HG02610 (cell line): ENCODE results near the gene ZCCHC24.
A peak's percentile ranks its signal among the peaks of the same experiment; 100 is the strongest.

ENCODE experiments used
- ATAC-seq: cut with Tn5 transposase; IDR thresholded peaks from one replicate; pipeline ENCODE4 v1.9.1; 2021; ENCODE audit warnings: mild to moderate bottlenecking, moderate library complexity; ENCODE audit not compliant: unreplicated experiment

Gene ZCCHC24

DNA sequence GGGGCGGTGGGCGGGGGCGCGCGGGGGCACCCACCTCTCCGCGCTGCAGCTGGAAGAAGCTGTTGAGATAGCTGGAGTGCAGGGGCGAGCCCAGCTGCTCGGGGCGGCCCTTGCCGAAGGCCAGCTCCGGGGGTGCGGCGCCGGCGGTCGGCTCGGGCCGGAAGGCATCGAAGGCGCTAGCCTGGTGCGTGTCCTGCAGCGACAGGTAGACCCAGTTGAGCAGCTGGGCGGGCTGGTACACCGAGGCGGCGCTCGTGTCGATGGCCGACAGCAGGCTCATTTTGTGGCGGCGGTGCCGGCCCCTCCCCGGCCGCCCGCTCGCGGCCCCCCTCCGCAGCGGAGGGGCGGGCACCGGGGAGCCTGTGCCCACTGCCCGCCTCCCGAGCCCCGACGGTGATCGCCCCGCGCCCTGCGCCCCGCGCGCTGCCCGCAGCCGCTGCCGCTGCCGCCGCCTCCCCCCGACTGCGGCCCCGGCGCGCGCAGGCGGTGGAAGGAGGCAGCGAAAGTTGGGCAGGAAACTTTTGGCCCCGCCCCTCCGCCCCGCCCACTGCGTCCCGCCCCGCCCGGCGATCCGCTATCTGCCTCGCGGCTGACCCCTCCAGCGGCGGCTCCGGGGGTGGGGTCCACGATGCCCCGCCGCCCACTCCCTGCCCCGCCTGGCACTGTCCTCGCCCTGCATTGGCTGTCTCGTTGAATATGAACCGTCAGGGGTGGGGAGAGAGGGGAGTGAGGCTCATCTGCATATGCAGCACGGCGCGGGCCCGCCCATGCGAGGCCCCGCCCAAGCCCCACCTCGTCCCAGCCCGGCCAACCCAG lies at the start of gene ZCCHC24:
ZCCHC24 (minus strand) TSS at position 464 of the 816 bp plus-strand sequence; CDS start at position 280, 184 bp downstream.
- ATAC-seq = peak; percentile 97

DNA sequence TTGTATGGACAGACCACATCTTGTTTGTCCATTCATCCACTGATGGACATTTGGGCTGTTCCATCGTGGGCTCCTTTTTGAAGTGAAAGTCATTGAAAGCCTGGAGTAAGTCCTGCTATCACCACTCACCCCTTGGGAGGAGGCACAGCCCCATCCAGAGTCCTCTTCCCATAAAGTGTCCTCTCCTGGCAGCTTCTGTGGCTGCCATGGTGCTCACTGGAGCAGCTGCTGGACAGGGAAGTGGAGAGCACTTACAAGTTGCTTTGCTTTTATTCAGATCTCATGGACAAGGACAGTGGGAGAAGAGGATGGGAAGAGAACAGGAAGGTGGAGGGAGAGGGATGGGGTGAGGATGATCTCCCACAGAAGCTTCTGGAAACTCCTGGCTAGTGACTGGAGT lies 48.4 kb upstream of the ZCCHC24 start:
- no peak for ATAC-seq

DNA sequence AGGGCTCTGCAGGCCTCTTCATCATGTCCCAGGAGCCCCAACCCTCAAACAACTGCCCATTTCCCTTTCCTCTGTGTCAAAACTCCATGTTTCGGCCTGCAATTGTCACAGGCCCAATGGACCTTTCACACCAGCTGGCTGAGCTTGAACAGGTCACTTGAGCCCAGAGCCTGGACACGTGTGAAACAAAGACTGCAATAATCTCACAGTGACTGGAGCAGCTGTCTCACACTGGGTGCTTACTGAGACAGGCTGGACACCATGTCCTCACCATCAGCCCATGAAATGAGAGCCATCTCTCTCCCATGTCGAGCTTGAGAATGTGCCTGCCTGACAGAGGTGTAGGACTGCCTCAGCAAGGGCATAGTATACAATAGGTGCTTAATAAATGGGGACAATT lies 47.4 kb upstream of the ZCCHC24 start:
- no peak for ATAC-seq

DNA sequence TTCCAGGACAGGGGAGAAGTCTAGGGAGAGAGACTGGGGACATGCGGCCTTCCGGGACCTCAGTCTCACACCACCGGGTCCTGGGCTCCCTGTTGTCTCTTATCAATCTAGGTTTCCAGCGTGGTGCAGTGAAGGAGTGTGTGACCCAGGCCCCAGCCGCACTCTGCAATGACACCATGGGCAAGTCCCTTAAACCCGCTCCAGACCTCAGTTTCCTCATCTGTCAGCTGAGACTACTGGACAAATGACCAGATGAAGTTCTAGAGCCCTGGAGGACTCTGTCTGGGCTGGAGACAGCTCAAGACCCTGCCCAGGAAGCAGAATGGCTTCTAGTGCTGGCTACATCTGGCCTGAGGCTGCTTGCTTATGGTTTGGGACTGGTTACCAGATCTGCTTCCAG lies 46.8 kb upstream of the ZCCHC24 start:
- no peak for ATAC-seq

DNA sequence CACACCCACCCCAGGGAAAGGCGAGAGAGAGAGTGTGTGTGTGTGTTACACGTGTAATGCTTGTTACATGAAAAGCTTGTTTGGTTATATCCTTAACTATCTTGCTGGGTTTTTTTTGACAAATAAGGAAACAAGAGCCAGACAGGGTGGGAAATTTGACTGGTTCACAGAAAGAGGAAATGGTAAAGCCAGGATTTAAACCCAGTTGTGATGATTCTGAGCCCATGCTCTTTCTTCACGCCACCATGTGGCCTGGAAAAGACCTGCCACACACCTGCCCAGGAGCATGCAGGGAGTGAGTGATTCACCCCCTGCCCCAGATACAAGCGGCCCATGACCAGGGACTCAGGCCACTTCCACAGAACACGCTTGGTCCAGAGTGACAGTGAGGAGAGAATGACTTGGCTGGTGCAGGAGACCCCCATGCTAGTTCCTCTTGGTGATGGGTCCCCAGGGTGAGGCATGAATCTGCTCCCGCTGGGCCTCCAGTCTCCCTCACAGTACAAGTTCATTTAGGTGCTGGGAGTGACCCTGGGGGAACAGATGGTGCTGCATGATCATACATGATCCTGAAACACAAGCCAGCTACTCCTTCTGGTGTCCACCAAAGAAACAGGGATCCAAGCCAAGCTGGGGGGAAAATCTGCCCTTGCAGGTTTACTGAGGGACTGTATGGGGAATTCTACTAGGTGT lies 45.9 kb upstream of the ZCCHC24 start:
- ATAC-seq = peak; percentile 35

DNA sequence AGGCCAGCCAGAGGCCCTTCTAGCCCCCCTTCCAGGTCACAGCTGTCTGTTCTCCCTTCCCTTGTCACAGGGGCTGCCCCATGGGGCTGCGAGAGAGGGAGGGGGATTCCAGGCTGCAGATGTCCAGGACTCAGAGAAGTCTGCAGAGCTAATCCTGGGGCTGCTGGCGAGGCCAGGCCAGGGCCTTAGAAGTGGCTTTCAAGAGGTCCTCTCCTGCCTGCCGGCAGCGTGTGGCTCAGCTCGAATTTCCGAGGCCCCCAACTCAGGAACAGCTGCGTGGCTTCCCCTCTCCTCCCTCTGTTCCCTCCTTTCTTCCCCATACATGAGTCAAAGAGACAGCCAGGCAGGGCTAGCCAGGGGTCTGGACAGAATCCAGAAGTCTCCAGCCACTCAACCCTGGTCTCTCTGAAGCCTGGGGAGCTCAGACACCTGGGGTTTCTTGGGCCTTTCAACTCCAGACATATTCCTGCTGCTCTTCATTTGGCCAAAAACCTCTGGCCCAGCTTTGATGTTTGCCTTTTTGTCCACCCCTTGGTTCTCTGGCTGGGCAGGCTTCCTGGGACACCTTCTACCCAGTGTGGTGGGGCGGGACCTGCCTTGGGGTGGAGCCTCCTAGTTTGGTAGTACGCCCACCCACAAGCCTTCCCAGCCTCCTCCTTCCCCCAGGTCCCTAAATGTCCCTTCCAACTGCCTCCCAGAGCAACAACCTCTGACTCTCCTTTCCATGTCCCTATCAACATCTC lies 45.1 kb upstream of the ZCCHC24 start:
- ATAC-seq = peak; percentile 43

DNA sequence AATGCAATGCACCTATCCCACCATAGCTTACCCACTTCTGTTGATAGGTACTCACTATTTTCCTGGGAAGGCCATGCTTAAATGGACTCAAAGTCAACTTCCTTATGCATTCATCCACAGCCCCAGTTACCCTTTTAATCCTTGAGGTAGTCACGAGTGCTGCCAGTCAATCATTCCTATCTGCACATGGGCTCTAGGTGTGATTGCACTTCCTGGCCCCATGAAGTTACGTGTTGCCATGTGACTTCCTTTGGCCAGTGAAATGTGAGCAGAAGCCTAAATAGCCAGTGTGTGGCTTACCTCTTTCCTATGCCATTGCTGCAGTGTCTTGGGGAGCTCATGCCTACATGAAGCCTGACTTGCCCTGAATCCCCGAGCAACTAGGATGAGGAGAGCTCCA lies 43.4 kb upstream of the ZCCHC24 start:
- no peak for ATAC-seq

DNA sequence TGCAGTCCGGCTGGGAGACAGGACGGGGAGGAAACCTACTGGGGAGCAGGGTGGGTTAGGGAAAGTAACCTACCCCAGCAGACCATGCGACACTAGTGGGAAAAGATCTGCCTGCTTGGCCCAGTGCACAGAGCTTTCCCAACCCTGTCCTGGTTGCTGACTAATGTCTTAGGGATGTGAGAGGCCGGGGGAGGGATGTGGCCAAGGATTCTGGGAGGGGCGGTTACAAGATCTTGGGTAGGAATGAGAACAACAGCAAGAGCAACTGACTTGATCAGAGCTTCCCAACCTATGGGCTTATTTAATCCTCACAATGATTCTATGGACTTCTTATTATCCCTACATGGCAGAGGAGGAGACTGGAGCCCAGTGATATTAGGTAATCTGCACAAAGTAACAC lies 42.9 kb upstream of the ZCCHC24 start:
- no peak for ATAC-seq

DNA sequence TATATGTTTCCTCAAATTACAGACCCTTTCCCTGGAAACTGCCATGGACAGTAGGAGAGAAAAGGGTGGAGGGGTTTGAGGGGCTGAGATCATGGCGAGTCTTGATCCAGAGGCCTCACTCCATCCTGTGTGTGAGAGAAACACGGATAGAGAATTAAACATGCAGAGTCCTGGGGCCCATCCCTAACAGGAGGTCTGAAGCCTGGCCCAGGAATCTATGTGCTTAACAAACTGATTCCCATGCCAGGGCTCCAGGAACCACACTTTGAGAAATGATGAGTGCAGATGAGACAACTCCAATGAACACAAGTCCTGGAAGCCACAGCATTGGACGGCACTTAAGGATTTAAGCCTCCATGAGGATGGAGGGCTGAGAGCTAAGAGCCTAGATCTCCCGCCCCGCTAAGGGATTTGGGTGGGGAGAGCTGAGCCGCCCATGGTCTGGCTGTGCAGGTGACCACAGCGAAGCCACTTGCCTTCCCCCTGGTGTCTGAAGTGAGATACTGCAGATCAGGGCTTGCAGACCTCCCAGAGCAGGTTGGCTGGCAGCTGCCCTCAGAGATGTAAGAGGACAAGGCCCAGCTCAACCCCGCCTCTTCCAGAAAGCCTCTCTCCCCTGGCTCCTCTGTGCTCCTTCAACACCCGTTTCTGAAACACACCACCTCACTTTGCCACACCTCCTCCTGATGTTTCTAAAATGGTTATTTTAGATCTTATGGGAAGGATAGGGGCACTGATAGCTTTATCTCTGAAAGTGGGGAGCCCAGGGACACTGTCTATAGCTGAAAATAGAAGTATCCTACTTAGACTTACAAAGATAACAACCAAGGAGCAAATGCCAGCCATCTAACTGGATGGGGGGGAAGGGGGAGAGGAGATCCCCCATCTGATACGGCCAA lies 42.1 kb upstream of the ZCCHC24 start:
- peak; percentile 71 for ATAC-seq

DNA sequence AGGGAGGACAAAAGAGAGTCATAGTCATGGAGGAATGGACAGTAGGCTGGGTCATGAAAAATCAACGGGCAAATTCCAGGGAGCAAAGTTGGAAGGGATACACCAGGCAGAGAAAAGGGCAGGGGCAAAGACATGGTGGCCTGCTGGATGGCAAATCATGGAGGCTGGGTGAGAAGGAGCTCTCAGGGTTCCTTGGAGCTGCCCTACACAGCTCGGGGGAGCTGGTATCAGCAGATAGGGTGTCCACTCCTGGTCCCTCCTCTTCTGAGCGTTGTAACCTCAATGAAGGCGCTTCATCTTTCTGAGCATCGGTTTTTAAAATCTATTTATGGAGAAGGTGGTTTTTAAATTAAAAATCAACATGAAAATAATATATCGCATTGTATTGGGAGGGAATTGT lies 39.1 kb upstream of the ZCCHC24 start:
- ATAC-seq = no peak

DNA sequence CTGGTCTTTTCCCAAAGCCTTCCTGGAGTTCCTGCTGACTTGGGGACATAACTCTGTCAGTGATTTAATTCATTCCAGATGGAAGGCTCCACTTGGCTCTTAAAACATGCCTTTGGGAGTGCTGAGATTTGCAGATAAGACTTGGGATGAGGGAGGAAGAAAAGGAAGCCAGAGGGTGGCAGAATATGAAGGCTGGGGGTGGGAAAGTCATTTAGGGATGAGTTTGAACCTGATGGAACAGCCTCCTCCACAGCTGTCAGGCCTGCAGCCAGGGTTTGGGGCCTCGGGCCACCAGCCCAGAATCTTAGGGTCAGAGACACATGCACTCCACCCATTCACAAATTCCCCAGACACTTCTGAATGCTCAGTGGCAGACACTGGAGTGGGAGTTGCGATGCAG lies 38.5 kb upstream of the ZCCHC24 start:
- ATAC-seq = no peak

DNA sequence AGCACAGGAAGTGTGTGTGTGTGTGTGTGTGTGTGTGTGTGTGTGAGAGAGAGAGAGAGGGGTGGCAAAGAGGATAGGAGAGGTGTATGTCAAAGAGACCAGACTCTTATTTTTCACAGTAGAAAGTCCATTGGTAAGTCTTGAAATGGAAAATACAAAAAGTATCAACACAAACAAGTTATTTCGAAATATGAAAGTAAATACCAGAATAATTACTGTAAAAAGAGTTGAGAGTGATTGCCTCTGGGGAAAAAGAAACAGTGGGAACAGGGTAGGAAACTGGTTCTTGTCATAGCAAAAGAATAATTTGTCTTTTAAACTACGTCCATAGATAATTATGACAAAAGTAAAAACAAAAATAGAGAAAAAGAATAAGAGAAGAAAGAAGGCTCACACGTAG lies 37.9 kb upstream of the ZCCHC24 start:
- no peak for ATAC-seq

DNA sequence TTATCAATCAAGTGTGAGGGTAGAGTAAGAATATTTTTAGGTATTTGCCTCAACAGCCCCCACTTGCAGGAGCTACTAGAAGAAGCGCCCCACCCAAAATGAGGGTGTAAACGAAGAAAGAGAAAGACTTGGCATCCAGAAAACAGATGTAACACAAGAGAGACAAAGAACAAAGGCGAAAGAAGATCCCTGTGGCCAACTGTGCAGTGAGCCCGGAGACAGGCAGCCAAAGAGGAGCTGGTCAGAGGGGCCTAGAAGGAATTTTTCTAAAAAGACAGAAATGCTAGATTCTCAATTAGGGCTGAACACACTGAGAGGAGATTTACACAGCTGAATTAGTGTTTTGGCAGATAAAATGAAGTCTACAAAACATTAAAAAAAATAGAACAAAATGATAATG lies 37.3 kb upstream of the ZCCHC24 start:
- ATAC-seq = no peak

DNA sequence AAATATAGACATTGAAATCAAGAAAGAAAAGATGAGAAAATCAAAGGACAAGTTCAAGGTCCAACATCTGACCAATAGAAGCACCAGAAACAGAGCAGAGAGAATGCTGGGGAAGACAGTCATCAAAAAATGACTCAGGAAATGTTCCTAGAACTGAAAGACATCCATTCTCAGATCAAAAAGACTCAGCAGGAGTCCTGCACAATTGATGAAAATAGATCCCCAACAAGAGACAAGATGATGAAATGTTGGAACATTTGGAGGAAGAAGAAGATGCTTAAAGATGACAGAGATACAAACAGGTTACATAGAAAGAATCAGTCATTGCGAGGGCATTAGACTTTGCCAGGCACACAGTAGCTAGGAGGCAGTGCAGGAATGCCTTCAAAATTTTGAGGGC lies 36.9 kb upstream of the ZCCHC24 start:
- no peak for ATAC-seq

DNA sequence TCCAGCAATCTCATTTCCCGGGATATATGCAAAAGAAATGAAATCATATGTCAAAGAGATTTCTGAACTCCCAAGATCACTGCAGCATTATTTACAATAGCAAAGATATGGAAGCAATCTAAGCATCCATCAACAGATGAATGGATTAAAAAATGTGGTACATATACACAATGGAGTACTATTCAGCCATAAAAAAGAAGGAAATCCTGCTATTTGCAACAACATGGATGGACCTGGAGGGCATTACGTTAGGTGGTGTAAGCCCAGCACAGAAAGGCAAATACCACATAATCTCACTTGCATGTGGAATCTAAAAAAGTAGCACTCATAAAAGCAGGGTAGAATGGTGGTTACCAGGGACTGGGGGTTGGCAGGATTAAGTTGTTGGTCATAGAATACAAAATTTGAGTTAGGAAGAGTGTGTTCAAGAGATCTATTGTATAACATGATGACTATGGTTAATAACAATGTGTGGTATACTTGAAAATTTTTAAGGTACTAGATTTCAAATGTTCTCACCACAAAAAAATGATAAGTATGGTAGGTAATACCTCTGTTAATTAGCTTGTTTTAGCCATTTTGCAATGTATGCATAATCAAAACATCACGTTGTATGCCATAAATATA lies 34.0 kb upstream of the ZCCHC24 start:
- no peak for ATAC-seq

DNA sequence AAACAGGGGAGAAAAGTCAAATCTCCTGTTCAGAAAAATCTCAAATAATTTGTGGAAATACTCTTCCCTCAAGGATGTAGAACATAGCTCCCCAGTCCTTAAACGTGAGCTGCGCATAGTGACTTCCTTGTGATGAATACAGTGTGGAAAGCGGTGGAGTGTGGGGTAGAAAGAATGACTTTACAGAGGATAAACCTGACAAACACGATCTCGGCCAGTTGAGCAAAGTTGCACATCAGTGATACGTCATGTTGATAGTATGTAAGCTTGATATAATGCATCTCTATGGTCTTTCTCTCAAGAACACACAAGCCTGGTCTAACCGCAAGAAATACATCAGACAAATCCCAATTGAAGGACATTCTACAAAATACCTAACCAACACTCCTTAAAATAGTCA lies 32.0 kb upstream of the ZCCHC24 start:
- no peak for ATAC-seq

DNA sequence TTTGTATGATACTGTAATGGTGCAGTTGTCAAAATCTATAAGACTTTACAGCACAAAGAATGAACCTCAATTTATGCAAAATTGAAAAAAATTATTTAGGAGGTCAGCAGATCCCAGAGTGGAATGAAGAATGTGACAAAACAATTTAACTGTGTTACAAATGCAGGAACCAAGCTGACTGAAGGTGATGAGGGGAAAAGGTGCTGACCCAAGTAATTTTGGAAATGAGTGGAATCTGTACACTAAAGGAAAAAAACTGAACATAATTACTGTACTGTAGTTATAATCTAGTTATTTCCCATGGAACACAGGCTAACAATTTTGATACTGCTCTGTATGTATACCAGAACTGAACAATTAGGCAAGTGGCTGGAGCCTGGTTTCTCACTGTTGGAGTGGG lies 31.2 kb upstream of the ZCCHC24 start:
- no peak for ATAC-seq

DNA sequence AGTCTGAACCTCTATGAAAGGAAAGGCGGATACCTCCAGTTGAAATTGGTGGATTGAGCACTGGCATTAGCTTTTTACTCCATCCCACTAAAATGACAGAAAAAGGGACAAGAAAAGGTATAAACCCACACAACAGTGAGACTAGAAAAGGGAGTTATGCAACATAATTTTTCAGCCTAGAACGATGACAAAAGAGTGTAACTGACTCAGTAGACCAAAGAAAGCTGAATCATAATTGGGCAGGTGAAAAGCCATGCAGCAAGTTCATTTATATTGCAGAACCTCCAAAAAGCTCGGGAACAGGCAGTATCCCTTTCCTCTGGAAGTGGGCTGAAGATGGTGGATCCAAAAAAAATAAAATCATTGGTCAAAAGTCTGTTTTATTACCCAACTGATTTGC lies 30.5 kb upstream of the ZCCHC24 start:
- ATAC-seq = no peak

DNA sequence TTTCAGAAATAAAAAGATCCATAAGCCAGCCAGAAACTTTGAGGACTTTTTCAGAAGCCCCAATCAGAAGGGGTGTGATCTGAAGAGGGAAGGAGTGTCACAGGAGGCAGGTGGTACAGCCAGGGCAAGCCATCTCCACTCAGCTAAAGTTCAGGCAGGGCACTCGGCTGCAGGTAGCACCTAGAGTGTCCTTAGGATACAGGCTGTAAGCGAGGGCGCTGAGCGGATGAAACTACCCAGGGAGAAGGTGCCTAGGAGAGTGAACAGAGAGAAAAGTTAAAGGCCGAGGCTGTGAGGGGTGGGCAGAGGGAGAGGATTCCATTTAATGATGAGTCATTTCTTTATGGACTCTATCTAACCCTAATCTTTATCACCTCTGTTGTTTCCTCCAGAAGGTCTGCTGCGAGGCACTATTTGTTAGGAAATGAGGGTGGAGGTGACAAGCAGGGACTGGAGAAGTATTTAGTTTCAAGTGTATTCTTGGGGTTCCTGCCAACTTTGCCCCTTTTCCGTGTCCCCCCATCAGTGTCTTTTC lies 29.8 kb upstream of the ZCCHC24 start:
- no peak for ATAC-seq

DNA sequence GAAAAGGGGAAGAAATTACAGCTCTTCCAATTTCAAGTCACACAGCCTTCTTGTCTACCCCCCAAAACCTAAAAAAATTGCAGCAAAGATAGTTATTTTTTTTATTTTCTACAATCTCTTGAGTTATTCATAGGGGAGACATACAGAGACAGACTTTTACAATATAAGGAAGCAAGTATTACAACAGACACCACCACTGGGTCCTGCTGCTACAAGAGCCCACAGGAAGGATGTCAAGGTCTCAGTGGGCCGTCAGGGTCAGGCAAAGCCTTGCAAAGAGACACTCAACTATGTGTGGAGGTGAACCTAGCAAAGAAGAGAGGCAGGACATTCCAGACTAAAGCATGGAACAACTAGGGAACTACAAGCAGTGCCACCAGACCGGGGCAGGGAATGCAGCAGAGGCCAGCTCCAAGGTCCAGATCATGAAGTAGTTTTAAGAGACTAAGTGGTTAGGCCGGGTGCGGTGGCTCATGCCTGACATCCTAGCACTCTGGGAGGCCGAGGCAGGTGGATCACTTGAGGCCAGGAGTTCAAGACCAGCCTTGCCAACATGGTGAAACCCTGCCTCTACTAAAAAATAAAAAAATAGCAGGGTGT lies 28.2 kb upstream of the ZCCHC24 start:
- ATAC-seq = no peak
